Esophagus squamous epithelium (tissue), 5 donors: ENCODE results near the gene PAGE1. TPM values are rescaled to one million over a fixed set of nuclear protein-coding genes. Genes with fewer than 3 reads are reported as not detected.

ENCODE experiments used
- DNase-seq: peaks from one replicate; lab custom pipeline; 2025; lab: John Stamatoyannopoulos, UW
- H3K27ac ChIP-seq, 4 donors: fragments of 200-600 bp; sonication (generic); one replicate each; pipeline ENCODE4 v1.5.1; 2016 to 2019; ENCODE audit warnings: mild to moderate bottlenecking in 1 of 4
- H3K27me3 ChIP-seq, 4 donors: fragments of 200-600 bp; sonication (generic); 1 replicate in 3 of 4; 2 replicates in 1 of 4; pipeline versions ENCODE4 v1.5.1 to v1.6.0; 2017 to 2021; ENCODE audit warnings: antibody characterized with exemption in 1 of 4
- H3K36me3 ChIP-seq, 3 donors: fragments of 200-600 bp; sonication (generic); one replicate each; pipeline ENCODE4 v1.5.1; 2016 to 2019
- H3K4me1 ChIP-seq, 3 donors: fragments of 200-600 bp; sonication (generic); one replicate each; pipeline ENCODE4 v1.5.1; 2017 to 2019
- H3K4me3 ChIP-seq, 4 donors: fragments of 200-600 bp; sonication (generic); 1 replicate in 3 of 4; 2 replicates in 1 of 4; pipeline ENCODE4 v1.5.1; 2016 to 2019; ENCODE audit warnings: mild to moderate bottlenecking in 2 of 4, moderate library complexity in 1 of 4
- H3K9me3 ChIP-seq, 3 donors: fragments of 200-600 bp; sonication (generic); one replicate each; pipeline ENCODE4 v1.5.1; 2016 to 2019
- CTCF ChIP-seq, 6 experiments: fragments of 450-650 bp in 4 of 6; fragments of 200-600 bp in 2 of 6; sonication (generic) in 2 of 6; IDR thresholded peaks; one replicate each; pipeline ENCODE4 v1.5.1; 2016 to 2019; ENCODE audit warnings: antibody characterized with exemption in 6 of 6, mild to moderate bottlenecking in 4 of 6, moderate library complexity in 4 of 6
- POLR2A ChIP-seq, 4 donors: fragments of 450-650 bp; IDR thresholded peaks; one replicate each; pipeline ENCODE4 v1.6.1; 2017; ENCODE audit warnings: antibody characterized with exemption in 4 of 4, mild to moderate bottlenecking in 4 of 4, moderate library complexity in 3 of 4
- WGBS, 2 donors: methylation state at CpG; one replicate each; pipeline ENCODE4 v1.1.5; 2018; 5-methylcytosine and 5-hydroxymethylcytosine counted together
- intact Hi-C: fragments of 100-400 bp; cut with DNase I; formaldehyde crosslinking; loops from one replicate; pipeline ENCODE4 v1.15.0; 2022
- total RNA-seq, 4 donors: library from RNA; depleted of rRNA; stranded (reverse); fragments of >200 nt; gene quantifications; one replicate each; pipeline ENCODE4 v1.1.0, GENCODE V29; 2016
- donor health status: DM: yes; HTN: yes; CAD: no.

The PAGE1 gene
- total RNA-seq, 4 donors from 2014 or later: not detected

GRCh38 chrX:49701933-49702332, 6.1 kb upstream of the PAGE1 start:
- no peak for TF ChIP-seq CTCF (IDR thresholded peaks at IDR 0.05)
- no peak for TF ChIP-seq POLR2A (IDR thresholded peaks at IDR 0.05)
- Histone ChIP-seq H3K27me3 (no peaks in the 10 kb centered on the region), H3K36me3 (no peaks in the 10 kb centered on the region), H3K4me3 (no peak overlapping the region), H3K4me1 (no peaks in the 10 kb centered on the region), H3K27ac (no peak overlapping the region), H3K9me3 (no peaks in the 10 kb centered on the region)
- intact Hi-C loops: no loop called here
- DNase-seq: no peak
- 60 to 61% methylated on average over 5 of the region's 5 CpGs for WGBS, 2 donors

DNA sequence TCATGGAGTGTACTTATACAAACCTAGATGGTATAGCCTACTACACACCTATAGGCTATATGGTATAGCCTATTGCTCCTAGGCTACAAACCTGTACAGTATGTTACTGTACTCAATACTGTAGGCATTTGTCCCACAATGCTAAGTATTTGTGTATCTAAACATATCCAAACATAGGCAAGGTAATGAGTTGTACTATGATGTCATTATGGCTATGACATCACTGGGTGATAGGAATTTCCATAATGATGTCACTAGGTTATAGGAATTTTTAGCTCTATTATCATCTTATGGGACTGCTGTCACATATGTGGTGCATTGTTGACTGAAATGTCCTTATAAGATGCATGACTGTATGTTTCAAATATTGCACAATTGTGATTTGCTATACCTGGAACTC, 5.5 kb upstream of the PAGE1 start:
- no peak for DNase-seq
- TF ChIP-seq CTCF (IDR thresholded peaks at IDR 0.05): no peak
- TF ChIP-seq POLR2A (IDR thresholded peaks at IDR 0.05): no peak
- Histone ChIP-seq H3K36me3 (no peaks in the 10 kb centered on the region), H3K9me3 (no peaks in the 10 kb centered on the region), H3K27me3 (no peaks in the 10 kb centered on the region), H3K27ac (no peak overlapping the region), H3K4me3 (no peak overlapping the region), H3K4me1 (no peaks in the 10 kb centered on the region)
- intact Hi-C loops: no loop called here

DNA sequence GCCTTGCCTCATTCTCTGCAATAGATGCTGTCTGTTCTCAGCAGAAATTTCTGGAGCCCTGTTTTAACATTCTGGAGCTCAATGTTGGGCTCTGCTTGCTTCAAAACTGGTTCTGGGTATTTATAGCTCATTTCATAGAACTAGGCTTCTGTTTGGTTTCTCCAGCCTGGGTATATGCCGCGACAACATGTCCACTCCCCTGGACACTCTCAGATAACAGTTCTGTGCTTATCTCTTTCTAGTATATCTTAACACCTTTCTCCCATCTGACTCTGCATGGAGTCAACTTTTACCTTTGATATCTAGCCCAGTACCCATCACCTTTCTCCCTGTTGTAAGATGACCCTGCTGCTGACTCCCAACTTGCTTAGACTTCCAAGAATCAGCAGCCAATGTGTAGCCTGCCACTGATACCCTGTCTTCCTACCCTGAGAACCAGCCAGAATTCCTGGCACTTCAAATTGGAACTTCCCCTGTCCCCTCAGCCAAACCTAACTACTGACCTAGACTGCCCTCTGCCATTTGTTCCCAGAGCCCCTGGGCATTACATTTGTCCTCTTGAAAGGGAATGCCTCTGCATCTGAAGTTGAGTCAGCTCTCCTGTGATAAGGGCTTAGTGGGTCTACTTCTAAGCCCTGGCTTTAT, 20.6 kb downstream of the PAGE1 start:
- H3K4me3 ChIP-seq: no peak overlapping the region
- TF ChIP-seq CTCF (IDR thresholded peaks at IDR 0.05) (no peak), POLR2A (IDR thresholded peaks at IDR 0.05) (no peak)
- H3K27me3 ChIP-seq: no peaks in the 10 kb centered on the region
- 75 to 86% methylated on average over 2 of the region's 2 CpGs for WGBS, 2 donors
- H3K27ac ChIP-seq: no peak overlapping the region
- no peaks in the 10 kb centered on the region for H3K36me3 ChIP-seq
- intact Hi-C loops: no loop called here
- no peaks in the 10 kb centered on the region for H3K4me1 ChIP-seq
- DNase-seq: no peak
- H3K9me3 ChIP-seq: no peaks in the 10 kb centered on the region

DNA sequence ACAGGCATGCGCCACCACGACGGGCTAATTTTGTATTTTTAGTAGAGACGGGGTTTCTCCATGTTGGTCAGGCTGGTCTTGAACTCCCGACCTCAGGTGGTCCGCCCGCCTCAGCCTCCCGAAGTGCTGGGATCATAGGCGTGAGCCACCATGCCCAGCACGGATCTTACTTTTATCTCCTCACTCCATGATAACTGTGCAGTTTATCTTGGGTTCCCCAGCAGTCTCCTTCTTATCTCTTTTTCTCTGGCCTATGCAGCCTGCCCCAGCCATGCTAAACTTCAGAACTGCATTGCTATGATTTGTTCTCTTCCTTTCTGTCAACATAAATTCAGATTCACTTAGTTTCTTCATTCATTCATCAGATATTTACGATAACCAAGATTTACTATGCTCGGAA, 22.4 kb downstream of the PAGE1 start:
- intact Hi-C loops: no loop called here
- Histone ChIP-seq H3K4me3 (no peak overlapping the region), H3K9me3 (no peaks in the 10 kb centered on the region), H3K27ac (no peak overlapping the region), H3K27me3 (no peaks in the 10 kb centered on the region), H3K4me1 (no peaks in the 10 kb centered on the region), H3K36me3 (no peaks in the 10 kb centered on the region)
- TF ChIP-seq POLR2A (IDR thresholded peaks at IDR 0.05) (no peak), CTCF (IDR thresholded peaks at IDR 0.05) (no peak)
- WGBS, 2 donors: 86 to 89% methylated on average over 6 to 11 of the region's 12 CpGs
- no peak for DNase-seq

DNA sequence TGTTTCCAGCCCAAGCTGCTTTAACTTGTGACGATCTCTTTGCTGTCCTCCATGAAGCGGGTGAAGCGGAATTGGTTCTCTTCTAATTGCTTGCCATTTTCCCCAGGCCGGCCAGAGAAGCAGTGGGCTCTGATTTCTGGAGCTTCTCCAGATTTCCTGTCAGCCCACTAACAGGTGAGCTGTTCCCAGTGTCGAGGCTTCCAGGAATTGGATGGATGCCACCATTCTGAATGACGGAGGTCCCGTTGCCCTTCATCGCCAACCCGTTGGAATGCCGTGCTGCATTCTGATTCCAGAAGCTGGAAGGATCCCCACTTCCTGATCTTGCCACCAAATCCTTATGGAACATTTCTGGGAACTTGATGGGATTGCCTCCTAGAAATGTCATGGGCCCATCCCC, 31.0 kb downstream of the PAGE1 start:
- no peak overlapping the region for H3K4me3 ChIP-seq
- intact Hi-C loops: no loop called here
- H3K27me3 ChIP-seq: no peaks in the 10 kb centered on the region
- no peaks in the 10 kb centered on the region for H3K4me1 ChIP-seq
- TF ChIP-seq CTCF (IDR thresholded peaks at IDR 0.05): no peak
- no peaks in the 10 kb centered on the region for H3K36me3 ChIP-seq
- no peaks in the 10 kb centered on the region for H3K9me3 ChIP-seq
- DNase-seq: no peak
- 88 to 89% methylated on average over 3 to 4 of the region's 10 CpGs for WGBS, 2 donors
- no peak overlapping the region for H3K27ac ChIP-seq
